HL-60 (cell line): ENCODE results near the gene MRGPRG.
"Not testable (repeated sequence)": the region's sequence is repeated elsewhere in the genome, so short reads cannot be mapped to it uniquely, and the experiment has no call there.

ENCODE experiments used
- CTCF ChIP-seq: IDR thresholded peaks from one replicate; pipeline ENCODE4 v1.5.1; 2011; ENCODE audit warnings: low read length, control low read depth, inconsistent platforms; ENCODE audit not compliant: insufficient read depth
- GABPA ChIP-seq: IDR thresholded peaks from 2 replicates; pipeline ENCODE4 v1.6.1; 2012; ENCODE audit warnings: low read depth
- POLR2AphosphoS5 ChIP-seq: IDR thresholded peaks from 2 replicates; pipeline ENCODE4 v1.6.1; 2012; ENCODE audit warnings: low read depth
- REST ChIP-seq: IDR thresholded peaks from 2 replicates; pipeline ENCODE4 v1.6.1; 2012; ENCODE audit warnings: low read depth; ENCODE audit not compliant: insufficient replicate concordance

- not testable (repeated sequence) for TF ChIP-seq POLR2AphosphoS5, CTCF, REST, GABPA
These were observed 36.2 kb upstream of the MRGPRG start for GRCh38 chr11:3254773-3255172.
